ENCODE results near the gene VPREB3.

Gene VPREB3

DNA sequence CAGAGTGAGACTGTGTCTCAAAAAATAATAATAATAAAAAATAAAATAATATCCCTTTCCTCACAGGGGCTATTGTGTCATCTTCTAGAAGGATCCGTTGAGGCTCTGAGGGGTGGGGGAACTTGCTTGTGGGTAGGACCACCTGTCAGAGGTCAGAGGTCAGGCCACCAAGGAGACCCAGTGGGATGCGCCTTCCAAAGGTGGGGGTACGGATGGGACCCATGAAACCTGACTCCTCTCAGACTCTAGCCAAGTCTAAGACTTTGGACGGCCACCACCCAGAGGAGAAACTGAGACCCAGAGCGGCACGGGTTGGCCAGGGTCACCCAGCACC lies 18.1 kb upstream of the VPREB3 start:
- no peaks in the 10 kb centered on the region for H3K4me1 ChIP-seq (ENCODE audit: control insufficient read depth, insufficient read depth, low read length)
- no peaks in the 10 kb centered on the region for H3K9me3 ChIP-seq (ENCODE audit: control insufficient read depth, insufficient read depth, low read length)
- no peaks in the 10 kb centered on the region for H3K36me3 ChIP-seq (ENCODE audit: control insufficient read depth, insufficient read depth, low read length)
- H3K27me3 ChIP-seq (ENCODE audit: control insufficient read depth, insufficient read depth, low read length), result peaks cover 33% of the 10 kb centered on the region
- H3K4me3 ChIP-seq (ENCODE audit: low read depth, low read length), result peak overlapping the region; percentile 43
- no peak overlapping the region for H3K9ac ChIP-seq (ENCODE audit: low read depth, low read length)

DNA sequence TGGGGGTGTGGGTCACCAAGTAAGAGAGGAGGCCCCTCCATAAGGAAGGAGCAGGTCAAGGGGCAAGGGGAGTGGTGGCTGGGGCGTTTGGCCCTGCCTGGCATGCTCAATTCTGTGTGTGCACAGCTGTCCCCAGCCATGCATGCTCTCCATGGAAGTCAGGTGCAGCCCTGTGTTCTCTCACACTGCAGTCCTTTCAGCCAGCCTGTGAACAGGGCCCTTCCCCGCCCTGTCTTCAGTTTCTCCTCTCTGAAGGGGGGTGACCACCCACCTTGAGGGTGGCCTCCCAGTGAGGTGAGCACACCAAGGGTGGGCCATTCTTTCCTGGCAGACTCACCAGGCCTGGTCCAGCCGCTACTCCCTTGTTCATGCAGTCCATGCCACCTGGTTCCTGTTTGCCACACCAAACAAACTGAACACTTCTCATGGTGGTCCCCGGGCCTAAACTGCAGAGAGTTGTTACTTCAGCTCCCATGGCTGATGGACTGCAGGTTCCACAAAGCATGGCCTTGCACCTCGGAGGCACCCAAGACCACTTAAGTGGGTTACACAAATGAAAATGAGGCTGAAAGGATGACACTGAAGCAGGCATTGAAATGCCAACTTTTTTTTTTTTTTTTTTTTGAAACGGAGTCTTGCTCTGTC lies 15.2 kb upstream of the VPREB3 start:
- peaks cover 3% of the 10 kb centered on the region for H3K4me1 ChIP-seq (ENCODE audit: control insufficient read depth, insufficient read depth, low read length)

DNA sequence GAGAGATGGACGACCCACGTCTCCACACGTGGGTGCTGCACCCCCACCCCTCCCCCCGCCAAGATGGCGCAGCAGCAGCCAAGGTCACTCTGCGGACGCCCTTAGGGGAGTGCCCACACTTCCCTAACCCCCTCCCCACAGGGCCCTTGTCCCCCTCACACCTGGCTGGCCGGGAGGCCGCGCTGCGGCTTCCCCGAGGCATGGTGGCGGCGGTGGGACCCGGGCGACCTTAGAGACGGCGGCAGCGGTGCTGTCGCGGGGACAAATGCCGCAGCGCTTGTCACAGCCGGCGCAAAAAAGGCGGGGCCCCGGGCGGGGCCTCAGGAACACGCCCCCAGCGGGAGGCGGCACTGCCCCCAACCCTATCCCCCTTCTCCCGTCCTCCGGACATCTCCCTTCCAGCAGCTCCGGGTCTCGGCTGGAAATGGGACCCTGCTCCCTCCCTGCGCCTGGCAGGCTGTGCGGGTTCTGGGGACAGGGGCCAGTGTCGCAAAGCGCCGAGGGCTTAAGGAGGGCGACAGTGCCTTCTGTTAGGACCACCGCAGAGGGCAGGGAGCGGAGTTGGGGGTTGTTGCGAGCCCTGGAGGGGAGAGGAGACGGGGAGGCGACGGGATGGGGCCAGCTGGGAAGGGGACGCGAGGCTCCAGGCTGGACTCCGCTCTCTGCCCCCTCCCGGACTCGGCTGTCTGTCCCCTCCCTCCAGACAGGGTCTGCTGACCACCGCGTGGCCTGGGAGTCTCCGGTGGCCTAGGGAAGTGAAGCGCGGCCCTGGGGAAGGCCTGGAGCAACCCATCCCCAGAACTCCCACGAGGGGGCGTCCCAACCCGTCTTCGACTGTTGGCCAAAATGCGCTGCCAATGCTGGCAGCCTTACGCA lies 13.7 kb upstream of the VPREB3 start, which contains the start of gene CHCHD10:
TSS of gene CHCHD10 (minus strand) at position 300 of the 876 bp plus-strand sequence. CDS start at position 202, 98 bp downstream.
- H3K9ac ChIP-seq (ENCODE audit: low read depth, low read length), result peak within 1 kb of the TSS; percentile 73
- peaks cover 12% of the 10 kb centered on the region for H3K4me1 ChIP-seq (ENCODE audit: control insufficient read depth, insufficient read depth, low read length)

More for the DNA sequence above, 15.2 kb upstream of the VPREB3 start:
- Histone ChIP-seq H3K9me3 (ENCODE audit: control insufficient read depth, insufficient read depth, low read length) (no peaks in the 10 kb centered on the region), H3K4me3 (ENCODE audit: low read depth, low read length) (no peak overlapping the region), H3K27me3 (ENCODE audit: control insufficient read depth, insufficient read depth, low read length) (peaks cover 24% of the 10 kb centered on the region), H3K36me3 (ENCODE audit: control insufficient read depth, insufficient read depth, low read length) (peaks cover 13% of the 10 kb centered on the region), H3K9ac (ENCODE audit: low read depth, low read length) (no peak overlapping the region)

DNA sequence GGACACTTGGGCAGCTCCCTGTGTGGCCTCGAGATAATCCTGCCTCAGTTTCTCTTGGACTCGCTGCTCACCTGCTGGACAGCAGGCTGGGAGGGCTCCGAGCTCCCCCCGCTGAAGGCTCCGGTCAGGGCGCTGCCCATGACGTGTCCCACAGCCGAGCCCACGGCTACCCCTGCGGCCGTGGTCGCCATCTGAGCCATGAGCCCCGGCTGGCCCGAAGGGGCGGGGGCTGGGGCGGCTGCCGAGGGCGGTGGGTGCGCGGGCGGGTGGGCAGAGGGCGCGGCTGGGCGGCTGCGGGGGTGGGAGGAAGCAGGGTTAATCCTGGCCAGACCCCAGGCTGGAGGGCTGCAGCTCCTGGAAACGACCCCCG lies 13.1 kb upstream of the VPREB3 start:
- peaks cover 13% of the 10 kb centered on the region for H3K36me3 ChIP-seq (ENCODE audit: control insufficient read depth, insufficient read depth, low read length)
- peaks cover 9% of the 10 kb centered on the region for H3K27me3 ChIP-seq (ENCODE audit: control insufficient read depth, insufficient read depth, low read length)
- peaks cover 13% of the 10 kb centered on the region for H3K4me1 ChIP-seq (ENCODE audit: control insufficient read depth, insufficient read depth, low read length)
- H3K4me3 ChIP-seq (ENCODE audit: low read depth, low read length), result peak overlapping the region; percentile 84
- peak overlapping the region; percentile 73 for H3K9ac ChIP-seq (ENCODE audit: low read depth, low read length)
- H3K9me3 ChIP-seq (ENCODE audit: control insufficient read depth, insufficient read depth, low read length), result no peaks in the 10 kb centered on the region

More for the DNA sequence above, 13.7 kb upstream of the VPREB3 start, which contains the start of gene CHCHD10:
- peak within 1 kb of the TSS; percentile 84 for H3K4me3 ChIP-seq (ENCODE audit: low read depth, low read length)
- peaks cover 9% of the 10 kb centered on the region for H3K27me3 ChIP-seq (ENCODE audit: control insufficient read depth, insufficient read depth, low read length)
- peaks cover 13% of the 10 kb centered on the region for H3K36me3 ChIP-seq (ENCODE audit: control insufficient read depth, insufficient read depth, low read length)
- no peaks in the 10 kb centered on the region for H3K9me3 ChIP-seq (ENCODE audit: control insufficient read depth, insufficient read depth, low read length)

DNA sequence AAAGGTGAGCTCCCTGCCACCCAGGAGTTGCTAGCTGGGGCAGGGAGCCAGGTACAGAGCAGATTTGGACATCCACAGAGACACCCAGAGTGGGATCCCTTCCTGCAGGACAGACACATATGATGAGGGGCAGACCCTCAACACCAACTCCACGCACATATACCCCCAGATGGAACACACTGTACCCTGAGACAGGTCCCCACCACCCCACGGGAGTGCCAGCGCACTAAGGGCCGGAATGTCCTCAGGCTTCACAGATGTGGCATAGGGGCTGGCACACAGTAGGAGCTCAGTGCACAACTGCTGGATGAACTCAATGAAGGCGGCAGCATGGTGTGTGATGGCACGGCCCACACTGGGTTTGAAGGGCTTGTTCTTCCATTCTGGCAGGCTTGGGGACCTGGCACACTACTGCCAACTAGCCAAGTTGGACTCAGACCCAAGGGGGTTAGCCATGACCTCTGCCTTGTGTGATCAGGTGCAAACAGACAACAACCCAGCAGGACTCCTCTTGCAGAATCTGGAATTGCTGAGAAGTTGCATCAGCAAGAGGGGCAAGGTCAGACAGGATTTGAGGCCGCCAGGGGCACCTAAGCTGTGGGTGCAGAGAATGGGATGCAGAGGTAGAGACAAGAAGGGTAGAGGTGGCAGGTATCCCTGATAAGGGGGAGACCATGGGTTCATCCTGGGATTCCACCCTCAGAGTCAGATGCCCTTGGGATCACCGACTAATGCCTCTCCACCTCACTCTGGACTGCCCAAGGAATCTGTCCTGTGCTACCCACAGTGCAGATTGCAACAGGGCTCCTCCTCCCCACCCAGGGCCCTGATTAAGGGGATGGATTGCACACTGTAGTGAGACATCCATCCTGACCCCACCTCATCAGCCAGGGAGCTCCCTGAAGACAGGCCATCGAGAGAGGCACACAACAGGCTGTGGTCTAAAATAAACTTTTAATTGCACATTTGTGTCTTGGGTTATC lies 11.0 kb upstream of the VPREB3 start:
- H3K9ac ChIP-seq (ENCODE audit: low read depth, low read length), result no peak overlapping the region
- H3K27me3 ChIP-seq (ENCODE audit: control insufficient read depth, insufficient read depth, low read length), result peaks cover 9% of the 10 kb centered on the region
- H3K36me3 ChIP-seq (ENCODE audit: control insufficient read depth, insufficient read depth, low read length), result peaks cover 13% of the 10 kb centered on the region
- peaks cover 13% of the 10 kb centered on the region for H3K4me1 ChIP-seq (ENCODE audit: control insufficient read depth, insufficient read depth, low read length)
- no peaks in the 10 kb centered on the region for H3K9me3 ChIP-seq (ENCODE audit: control insufficient read depth, insufficient read depth, low read length)
- no peak overlapping the region for H3K4me3 ChIP-seq (ENCODE audit: low read depth, low read length)

DNA sequence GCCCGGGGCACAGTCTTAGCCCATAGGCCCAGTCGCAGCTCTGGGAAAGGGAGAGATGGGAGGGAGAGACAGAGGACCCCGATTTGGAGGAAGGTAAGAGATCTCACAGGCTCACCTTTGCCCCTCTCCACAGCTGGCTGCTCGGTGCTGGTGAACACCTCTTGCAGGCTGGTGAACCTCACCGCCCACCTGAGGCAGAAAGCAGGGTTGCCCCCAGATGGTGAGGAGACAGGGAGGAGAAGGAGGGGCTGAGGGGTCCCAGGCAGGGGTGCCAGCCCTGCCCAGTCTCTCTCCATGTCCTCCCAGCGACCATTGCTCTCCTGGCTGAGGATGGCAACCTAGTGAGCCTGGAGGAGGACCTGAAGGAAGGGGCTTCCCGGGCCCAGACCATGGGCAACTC lies 9.7 kb upstream of the VPREB3 start:
- Histone ChIP-seq H3K9me3 (ENCODE audit: control insufficient read depth, insufficient read depth, low read length) (no peaks in the 10 kb centered on the region), H3K4me1 (ENCODE audit: control insufficient read depth, insufficient read depth, low read length) (peaks cover 13% of the 10 kb centered on the region), H3K27me3 (ENCODE audit: control insufficient read depth, insufficient read depth, low read length) (peaks cover under 1% of the 10 kb centered on the region), H3K36me3 (ENCODE audit: control insufficient read depth, insufficient read depth, low read length) (peaks cover 13% of the 10 kb centered on the region), H3K4me3 (ENCODE audit: low read depth, low read length) (peak overlapping the region; percentile 52), H3K9ac (ENCODE audit: low read depth, low read length) (no peak overlapping the region)

DNA sequence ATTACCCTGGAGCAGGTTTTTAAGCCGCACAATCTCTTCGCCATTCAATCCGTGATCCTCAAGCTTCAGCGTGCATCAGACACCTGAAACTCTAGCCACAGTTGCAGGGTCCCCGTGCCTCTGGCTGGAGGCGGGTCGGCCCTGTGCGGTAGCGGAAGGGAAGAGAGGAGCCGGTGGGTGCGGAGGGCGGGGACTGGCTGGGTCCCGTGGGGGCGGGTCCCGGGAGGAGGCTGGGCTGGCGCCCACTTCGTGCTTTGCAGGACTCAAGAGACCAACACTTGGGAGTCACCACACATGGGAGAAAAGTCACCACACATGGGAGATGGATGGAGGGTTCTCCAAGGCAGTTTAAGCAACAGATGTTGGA lies 9.3 kb upstream of the VPREB3 start:
- Histone ChIP-seq H3K9ac (ENCODE audit: low read depth, low read length) (no peak overlapping the region), H3K36me3 (ENCODE audit: control insufficient read depth, insufficient read depth, low read length) (peaks cover 13% of the 10 kb centered on the region), H3K9me3 (ENCODE audit: control insufficient read depth, insufficient read depth, low read length) (no peaks in the 10 kb centered on the region), H3K4me3 (ENCODE audit: low read depth, low read length) (peak overlapping the region; percentile 52), H3K27me3 (ENCODE audit: control insufficient read depth, insufficient read depth, low read length) (no peaks in the 10 kb centered on the region), H3K4me1 (ENCODE audit: control insufficient read depth, insufficient read depth, low read length) (peaks cover 13% of the 10 kb centered on the region)

DNA sequence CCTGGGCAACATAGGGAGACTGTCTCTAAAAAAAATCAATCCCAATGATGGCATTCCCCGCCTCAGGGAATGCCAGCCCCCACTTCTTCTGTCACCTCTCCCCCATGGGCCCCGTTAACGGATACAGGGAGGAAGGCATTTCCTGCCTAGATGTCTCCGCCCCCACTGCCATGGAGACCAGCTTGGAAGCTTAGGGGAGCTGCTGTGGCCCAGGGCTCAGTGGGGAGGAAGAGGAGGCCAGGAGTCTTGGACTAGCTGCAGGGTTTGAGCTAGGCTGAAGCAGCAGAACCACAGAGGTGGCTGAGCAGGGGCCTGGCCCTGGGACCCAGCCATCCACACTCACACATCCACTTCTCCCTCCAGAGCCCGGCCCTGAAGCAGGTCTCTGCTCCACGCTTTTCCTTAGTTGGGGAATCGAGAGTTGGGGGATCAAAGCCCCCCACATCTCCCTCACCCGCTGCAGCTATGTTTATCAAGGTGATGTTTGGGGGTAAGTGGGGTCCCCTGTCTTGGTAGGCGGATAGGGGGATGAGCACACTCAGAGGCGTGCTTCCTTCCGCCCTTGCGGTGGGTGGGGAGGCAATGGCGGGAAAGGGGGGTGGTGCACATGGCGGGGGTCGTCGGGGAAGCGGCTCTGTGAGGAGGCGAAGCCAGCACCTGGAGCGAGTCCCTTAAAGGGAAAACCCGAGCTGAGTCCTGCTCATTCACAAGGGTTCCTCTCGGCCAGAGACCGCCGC lies 8.8 kb upstream of the VPREB3 start, which contains the start of gene C22orf15:
TSS of gene C22orf15 (plus strand) at position 149 of the 737 bp plus-strand sequence. CDS start at position 466, 317 bp downstream.
- no peak within 1 kb of the TSS for H3K9ac ChIP-seq (ENCODE audit: low read depth, low read length)
- no peaks in the 10 kb centered on the region for H3K9me3 ChIP-seq (ENCODE audit: control insufficient read depth, insufficient read depth, low read length)
- peaks cover 13% of the 10 kb centered on the region for H3K36me3 ChIP-seq (ENCODE audit: control insufficient read depth, insufficient read depth, low read length)
- peak within 1 kb of the TSS; percentile 52 for H3K4me3 ChIP-seq (ENCODE audit: low read depth, low read length)
- H3K4me1 ChIP-seq (ENCODE audit: control insufficient read depth, insufficient read depth, low read length), result peaks cover 13% of the 10 kb centered on the region
- no peaks in the 10 kb centered on the region for H3K27me3 ChIP-seq (ENCODE audit: control insufficient read depth, insufficient read depth, low read length)

DNA sequence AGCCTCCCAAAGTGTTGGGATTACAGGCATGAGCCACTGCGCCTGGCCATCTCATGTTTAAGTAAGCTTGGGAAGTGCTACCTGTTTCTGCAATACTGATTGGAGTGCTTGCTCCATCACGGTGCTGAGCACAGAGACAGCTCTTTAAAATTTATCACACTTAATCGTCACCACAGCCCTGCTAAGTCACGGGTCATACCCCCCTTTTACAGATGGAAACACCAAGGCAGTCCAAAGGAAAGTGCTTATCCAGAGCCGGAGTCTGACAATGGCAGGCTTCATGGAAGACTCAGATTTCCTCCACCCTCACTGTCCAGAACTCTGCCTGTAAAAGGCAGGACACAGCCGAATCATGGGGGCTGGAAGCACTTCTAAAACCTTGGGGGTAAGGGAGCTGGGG lies 5.8 kb upstream of the VPREB3 start:
- Histone ChIP-seq H3K9me3 (ENCODE audit: control insufficient read depth, insufficient read depth, low read length) (no peaks in the 10 kb centered on the region), H3K36me3 (ENCODE audit: control insufficient read depth, insufficient read depth, low read length) (peaks cover 4% of the 10 kb centered on the region), H3K9ac (ENCODE audit: low read depth, low read length) (no peak overlapping the region), H3K27me3 (ENCODE audit: control insufficient read depth, insufficient read depth, low read length) (no peaks in the 10 kb centered on the region), H3K4me1 (ENCODE audit: control insufficient read depth, insufficient read depth, low read length) (peaks cover 13% of the 10 kb centered on the region), H3K4me3 (ENCODE audit: low read depth, low read length) (no peak overlapping the region)

DNA sequence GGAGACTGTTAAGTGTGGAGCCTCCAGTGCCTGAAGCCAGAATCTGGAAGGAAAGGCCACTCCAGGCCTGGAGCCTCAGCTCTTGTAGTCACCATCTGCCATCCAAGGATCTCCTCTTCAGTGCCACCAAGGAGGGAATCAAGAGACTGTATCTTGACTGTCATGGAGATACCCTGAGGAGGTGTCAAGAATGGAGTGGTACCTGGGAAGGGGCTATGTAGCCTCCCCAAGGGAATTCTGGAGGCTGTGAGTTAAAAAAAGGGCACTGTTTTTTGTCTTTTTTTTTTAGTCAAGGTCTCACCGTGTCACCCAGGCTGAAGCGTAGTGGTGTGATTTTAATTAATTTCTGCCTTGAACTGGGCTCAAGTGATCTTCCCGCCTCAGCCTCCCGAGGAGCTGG lies 5.3 kb upstream of the VPREB3 start:
- peaks cover 13% of the 10 kb centered on the region for H3K4me1 ChIP-seq (ENCODE audit: control insufficient read depth, insufficient read depth, low read length)
- no peaks in the 10 kb centered on the region for H3K9me3 ChIP-seq (ENCODE audit: control insufficient read depth, insufficient read depth, low read length)
- H3K9ac ChIP-seq (ENCODE audit: low read depth, low read length), result no peak overlapping the region

DNA sequence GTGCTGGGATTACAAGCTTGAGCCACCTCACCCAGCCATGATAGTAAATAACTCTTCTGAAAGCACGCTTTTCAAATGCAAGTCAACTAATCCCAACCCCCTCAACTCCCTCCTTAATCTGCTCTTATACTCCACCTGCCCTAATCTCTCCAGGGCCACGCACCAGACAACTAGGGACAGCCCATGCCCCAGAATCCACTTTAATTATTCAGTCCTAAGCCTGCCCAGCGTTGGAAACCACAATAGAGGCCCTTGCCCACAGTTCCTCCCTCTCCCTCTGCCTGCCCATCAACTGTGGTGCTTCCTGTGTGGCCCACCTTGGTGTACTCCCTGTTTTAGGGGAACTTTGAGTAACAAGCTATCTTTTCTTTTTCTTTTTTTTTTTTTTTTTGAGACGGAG lies 2.7 kb upstream of the VPREB3 start:
- no peaks in the 10 kb centered on the region for H3K36me3 ChIP-seq (ENCODE audit: control insufficient read depth, insufficient read depth, low read length)
- peaks cover 2% of the 10 kb centered on the region for H3K4me1 ChIP-seq (ENCODE audit: control insufficient read depth, insufficient read depth, low read length)
- no peak overlapping the region for H3K9ac ChIP-seq (ENCODE audit: low read depth, low read length)
- no peaks in the 10 kb centered on the region for H3K9me3 ChIP-seq (ENCODE audit: control insufficient read depth, insufficient read depth, low read length)
- H3K4me3 ChIP-seq (ENCODE audit: low read depth, low read length), result no peak overlapping the region
- H3K27me3 ChIP-seq (ENCODE audit: control insufficient read depth, insufficient read depth, low read length), result no peaks in the 10 kb centered on the region

More for the DNA sequence above, 5.3 kb upstream of the VPREB3 start:
- H3K4me3 ChIP-seq (ENCODE audit: low read depth, low read length), result no peak overlapping the region
- H3K36me3 ChIP-seq (ENCODE audit: control insufficient read depth, insufficient read depth, low read length), result no peaks in the 10 kb centered on the region
- H3K27me3 ChIP-seq (ENCODE audit: control insufficient read depth, insufficient read depth, low read length), result no peaks in the 10 kb centered on the region

All from iPS-15b (cell line).